GM21717 (cell line): Measurements from ENCODE around the gene TCOF1.

Experiments
- ATAC-seq: cut with Tn5 transposase; IDR thresholded peaks from one replicate; pipeline ENCODE4 v1.9.1; 2021; ENCODE audit warnings: mild to moderate bottlenecking, moderate library complexity; ENCODE audit not compliant: unreplicated experiment

Gene TCOF1

GRCh38 chr5:150347451-150347850 lies 10.0 kb upstream of the TCOF1 start:
- no peak for ATAC-seq

GRCh38 chr5:150349681-150350275 lies 7.7 kb upstream of the TCOF1 start:
- ATAC-seq = no peak

GRCh38 chr5:150350524-150351344 lies 6.8 kb upstream of the TCOF1 start:
- peak; percentile 81 for ATAC-seq

- no peak for ATAC-seq
Measured at GRCh38 chr5:150352244-150353031, 5.1 kb upstream of the TCOF1 start.

- no peak for ATAC-seq
Measured at GRCh38 chr5:150353032-150353675, 4.3 kb upstream of the TCOF1 start.

GRCh38 chr5:150355791-150356190 lies 1.7 kb upstream of the TCOF1 start:
- no peak for ATAC-seq

- ATAC-seq = no peak
Measured at GRCh38 chr5:150356575-150357294, 762 bp upstream of the TCOF1 start.

GRCh38 chr5:150358261-150359095 lies 981 bp downstream of the TCOF1 start:
- ATAC-seq = no peak

GRCh38 chr5:150361301-150361700 lies 3.8 kb downstream of the TCOF1 start:
- no peak for ATAC-seq

- no peak for ATAC-seq
Measured at GRCh38 chr5:150363185-150363584, 5.7 kb downstream of the TCOF1 start.

GRCh38 chr5:150364004-150364403 lies 6.5 kb downstream of the TCOF1 start:
- ATAC-seq = no peak

GRCh38 chr5:150368526-150368925 lies 11.0 kb downstream of the TCOF1 start:
- ATAC-seq = no peak

GRCh38 chr5:150372639-150373038 lies 15.1 kb downstream of the TCOF1 start:
- ATAC-seq = no peak

GRCh38 chr5:150374651-150375050 lies 17.2 kb downstream of the TCOF1 start:
- no peak for ATAC-seq

GRCh38 chr5:150376799-150377771 lies 19.6 kb downstream of the TCOF1 start:
- no peak for ATAC-seq

GRCh38 chr5:150377964-150378694 lies 20.6 kb downstream of the TCOF1 start:
- ATAC-seq = no peak

GRCh38 chr5:150384701-150385100 lies 27.2 kb downstream of the TCOF1 start:
- no peak for ATAC-seq
